Transverse colon (tissue), 4 donors: ENCODE results near the gene KATNB1.

Source experiments
- CTCF ChIP-seq, 5 experiments: fragments of 200-600 bp in 3 of 5; fragments of 450-650 bp in 2 of 5; sonication (generic) in 3 of 5; IDR thresholded peaks; 1 replicate in 2 of 5; 2 replicates in 3 of 5; pipeline ENCODE4 v1.5.1; 2016 to 2017; ENCODE audit warnings: antibody characterized with exemption in 5 of 5, inconsistent platforms in 3 of 5, mild to moderate bottlenecking in 2 of 5, moderate library complexity in 1 of 5
- EP300 ChIP-seq: sonication (generic); formaldehyde crosslinking; IDR thresholded peaks from one replicate; pipeline ENCODE4 v1.6.1; 2017; ENCODE audit warnings: antibody characterized with exemption, low read depth
- POLR2AphosphoS5 ChIP-seq, 3 donors: sonication (generic); formaldehyde crosslinking; IDR thresholded peaks; one replicate each; pipeline ENCODE4 v1.6.1; 2016; ENCODE audit warnings: antibody characterized with exemption in 3 of 3

GRCh38 chr16:57760357-57761160 lies 25.0 kb downstream of the KATNB1 start:
- no peak for TF ChIP-seq EP300
- no peak for TF ChIP-seq CTCF (IDR thresholded peaks at IDR 0.05)
- no peak for TF ChIP-seq POLR2AphosphoS5 (IDR thresholded peaks at IDR 0.05)
